DMS114 treated with DMSO at 0.1 percent for 48 hours (cell line): Measurements from ENCODE around the gene CERS6.
"Not testable (repeated sequence)": the region's sequence is repeated elsewhere in the genome, so short reads cannot be mapped to it uniquely, and the experiment has no call there.

Experiments used
- DNase-seq: peaks from one replicate; lab custom pipeline; 2025; ENCODE audit not compliant: unreplicated experiment; lab: John Stamatoyannopoulos, UW

The CERS6 gene

GRCh38 chr2:168496906-168497305 is 40.8 kb downstream of the CERS6 start:
- no peak for DNase-seq

- no peak for DNase-seq
Measured at GRCh38 chr2:168499500-168499899, 43.4 kb downstream of the CERS6 start.

DNA sequence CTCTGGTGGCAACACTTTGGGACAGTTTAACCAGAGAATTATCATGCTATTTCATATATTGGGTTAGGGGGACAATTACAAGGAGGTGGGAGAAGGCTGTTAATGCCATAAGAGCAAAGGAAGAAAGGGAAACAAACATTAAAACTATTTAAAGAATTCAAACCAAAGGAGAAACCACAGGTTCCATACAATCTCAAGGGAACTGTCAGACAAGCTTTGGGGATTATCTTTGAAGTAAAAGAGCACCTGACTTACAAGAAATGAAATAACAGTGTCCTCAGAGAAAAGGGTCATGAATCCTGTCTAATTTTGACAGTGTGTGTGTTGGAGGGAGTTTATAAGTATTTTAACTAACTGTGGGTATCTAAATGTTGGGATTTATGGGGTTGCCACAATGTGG is 44.4 kb downstream of the CERS6 start:
- DNase-seq, result no peak

GRCh38 chr2:168501466-168502065 is 45.5 kb downstream of the CERS6 start:
- DNase-seq, result no peak

DNA sequence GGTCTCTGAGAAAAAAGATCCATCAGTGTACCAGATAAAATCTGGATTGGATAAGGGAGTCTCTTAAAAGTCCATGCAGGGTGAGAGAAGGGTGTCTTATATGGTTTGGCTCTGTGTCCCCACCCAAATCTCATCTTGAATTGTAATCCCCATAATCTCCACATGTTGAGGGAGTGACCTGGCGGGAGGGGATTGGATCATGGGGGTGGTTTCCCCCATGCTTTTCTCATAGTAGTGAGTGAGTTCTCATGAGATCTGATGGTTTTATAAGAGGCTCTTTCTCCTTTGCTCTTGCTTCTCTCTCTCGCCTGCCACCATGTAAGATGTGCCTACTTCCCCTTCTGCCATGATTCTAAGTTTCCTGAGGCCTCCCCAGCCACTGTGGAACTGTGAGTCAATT is 46.8 kb downstream of the CERS6 start:
- not testable (repeated sequence) for DNase-seq

DNA sequence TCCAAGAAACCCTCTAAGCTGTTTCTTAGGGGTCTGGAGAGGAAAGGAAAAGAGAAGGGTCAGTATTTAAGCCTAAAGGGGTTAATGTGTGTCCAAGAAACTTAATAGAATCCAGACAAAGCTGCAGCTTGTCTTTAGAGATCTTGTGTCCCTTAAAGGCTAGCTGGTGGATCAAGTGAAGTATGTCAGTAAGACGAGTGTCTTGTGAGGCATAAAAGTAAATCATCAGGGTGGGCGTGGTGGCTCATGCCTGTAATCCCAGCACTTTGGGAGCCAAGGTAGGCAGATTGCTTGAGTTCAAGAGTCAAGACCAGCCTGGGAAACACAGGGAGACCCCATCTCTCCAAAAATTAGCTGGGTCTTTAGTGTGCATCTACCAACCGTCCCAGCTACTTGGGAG is 47.8 kb downstream of the CERS6 start:
- DNase-seq, result no peak

DNA sequence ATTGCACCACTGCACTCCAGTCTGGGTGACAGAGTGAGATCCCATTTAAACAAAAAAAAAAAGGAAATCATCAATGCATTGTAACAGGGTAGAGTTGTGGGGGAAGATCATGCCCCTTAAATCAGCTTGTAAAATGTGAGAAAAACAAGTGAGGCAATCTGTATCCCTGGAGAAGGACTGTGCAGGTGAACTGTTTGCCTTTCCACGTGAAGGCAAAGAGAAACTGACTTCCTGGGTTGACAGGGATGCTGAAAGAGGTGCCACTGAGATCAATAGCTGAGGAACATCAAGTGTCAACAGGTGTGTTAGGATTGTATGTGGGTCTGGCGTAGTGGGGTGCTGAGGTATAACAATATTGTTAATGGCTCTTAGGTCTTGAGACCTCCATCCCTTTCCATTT is 48.3 kb downstream of the CERS6 start:
- no peak for DNase-seq

- DNase-seq, result no peak
Measured at GRCh38 chr2:168510125-168510756, 54.2 kb downstream of the CERS6 start.

DNA sequence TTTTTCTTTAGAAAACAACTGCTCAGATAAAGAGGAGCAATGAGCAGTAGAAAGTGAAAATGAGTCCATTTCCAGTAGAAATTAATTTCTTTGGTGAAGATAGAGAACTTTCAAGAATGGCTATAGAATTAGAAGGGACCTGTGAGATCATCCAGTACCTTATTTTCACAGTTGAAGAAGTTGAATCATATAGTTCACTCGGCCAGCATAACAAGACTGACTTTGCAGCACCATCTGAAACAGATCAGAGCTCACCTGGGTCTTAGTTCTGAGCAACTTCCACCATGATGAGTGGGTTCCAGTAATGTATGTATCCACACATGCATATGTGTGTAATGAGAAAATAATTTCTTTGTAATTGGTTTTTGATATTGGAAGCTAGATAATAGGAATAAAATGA is 58.6 kb downstream of the CERS6 start:
- no peak for DNase-seq

- no peak for DNase-seq
Measured at GRCh38 chr2:168515502-168515901, 59.4 kb downstream of the CERS6 start.

- DNase-seq, result no peak
Measured at GRCh38 chr2:168517816-168518215, 61.7 kb downstream of the CERS6 start.

- no peak for DNase-seq
Measured at GRCh38 chr2:168518555-168519066, 62.5 kb downstream of the CERS6 start.

DNA sequence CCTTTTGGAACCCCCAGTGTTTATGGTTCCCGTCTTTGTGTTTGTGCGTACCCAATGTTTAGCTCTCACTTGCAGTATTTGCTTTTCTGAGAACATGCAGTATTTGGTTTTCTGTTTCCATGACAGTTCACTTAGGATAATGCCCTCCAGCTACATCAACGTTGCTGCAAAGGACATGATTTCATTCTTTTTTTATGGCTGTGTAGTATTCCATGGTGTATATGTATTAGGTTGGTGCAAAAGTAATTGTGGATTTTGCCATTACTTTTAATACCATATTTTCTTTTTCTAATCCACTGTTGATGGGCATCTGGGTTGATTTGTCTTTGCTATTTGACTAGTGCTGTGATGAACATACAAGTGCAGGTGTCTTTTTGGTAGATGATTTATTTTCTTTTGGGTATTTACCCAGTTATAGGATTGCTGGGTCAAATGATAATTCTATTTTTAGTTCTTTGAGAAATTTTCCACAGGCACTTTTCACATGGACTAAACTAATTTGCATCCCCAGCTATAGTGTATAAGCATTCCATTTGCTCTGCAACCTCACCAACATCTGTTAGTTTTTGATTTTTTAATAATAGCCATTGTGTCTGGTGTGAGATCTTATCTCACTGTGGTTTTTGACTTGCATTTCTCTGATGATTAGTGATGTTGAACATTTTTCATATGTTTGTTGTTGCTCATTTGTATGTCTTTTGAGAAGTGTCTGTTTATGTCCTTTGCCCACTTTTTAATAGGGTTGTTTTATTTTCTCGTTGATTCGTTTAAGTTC is 63.6 kb downstream of the CERS6 start:
- no peak for DNase-seq

DNA sequence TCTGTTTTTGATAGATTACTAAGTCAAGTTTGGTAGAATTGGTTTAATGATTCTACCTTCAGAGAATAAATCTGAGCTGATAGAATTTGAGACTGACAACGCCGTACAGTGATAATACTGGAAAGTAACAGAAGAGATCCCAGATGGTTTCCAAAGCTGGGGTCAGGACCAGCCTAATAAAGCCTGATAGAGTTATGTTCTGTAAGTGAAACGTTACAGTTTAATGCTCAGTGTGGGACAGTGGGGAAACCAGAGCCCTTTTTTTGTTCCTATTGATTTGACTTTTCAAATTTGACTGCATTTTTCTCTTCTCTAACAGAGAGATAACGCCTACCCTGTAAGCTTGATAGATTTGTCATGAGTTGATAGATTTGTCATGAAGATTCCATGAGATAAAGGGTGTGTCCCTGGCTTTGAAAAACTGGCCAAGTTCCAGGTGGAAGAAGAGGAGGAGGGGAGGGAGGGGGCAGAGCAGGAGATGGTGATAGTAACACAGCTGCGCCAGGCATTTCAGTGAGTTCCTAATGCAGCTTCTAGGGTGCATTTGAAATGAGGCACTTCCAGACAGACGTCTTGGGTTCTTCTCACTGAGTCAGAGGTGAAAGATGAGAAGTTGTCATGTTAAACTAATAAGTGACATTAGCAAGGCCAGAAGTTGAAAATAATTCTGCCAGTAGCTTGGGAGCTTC is 65.1 kb downstream of the CERS6 start:
- no peak for DNase-seq

GRCh38 chr2:168522446-168522845 is 66.4 kb downstream of the CERS6 start:
- no peak for DNase-seq

- DNase-seq, result no peak
Measured at GRCh38 chr2:168524005-168524404, 67.9 kb downstream of the CERS6 start.

DNA sequence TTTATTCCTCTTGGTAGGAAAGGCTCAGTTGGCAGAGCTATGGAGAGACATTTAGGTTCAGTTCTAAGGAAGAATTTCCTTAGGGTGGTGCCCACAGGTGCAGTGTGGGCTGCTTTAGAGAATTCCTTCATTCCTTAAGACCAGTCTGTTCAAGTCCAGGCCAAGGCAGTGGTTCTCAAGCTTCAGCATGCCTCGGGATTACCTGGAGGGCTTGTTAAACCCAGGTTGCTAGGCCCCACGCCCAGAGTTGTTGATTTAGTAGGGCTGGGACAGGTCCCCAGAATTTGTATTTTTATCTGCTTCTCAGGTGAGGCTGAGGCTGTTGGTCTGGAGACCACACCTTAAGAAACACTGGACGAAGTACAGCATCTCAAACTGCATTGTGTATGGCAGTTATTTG is 68.9 kb downstream of the CERS6 start:
- DNase-seq, result no peak

DNA sequence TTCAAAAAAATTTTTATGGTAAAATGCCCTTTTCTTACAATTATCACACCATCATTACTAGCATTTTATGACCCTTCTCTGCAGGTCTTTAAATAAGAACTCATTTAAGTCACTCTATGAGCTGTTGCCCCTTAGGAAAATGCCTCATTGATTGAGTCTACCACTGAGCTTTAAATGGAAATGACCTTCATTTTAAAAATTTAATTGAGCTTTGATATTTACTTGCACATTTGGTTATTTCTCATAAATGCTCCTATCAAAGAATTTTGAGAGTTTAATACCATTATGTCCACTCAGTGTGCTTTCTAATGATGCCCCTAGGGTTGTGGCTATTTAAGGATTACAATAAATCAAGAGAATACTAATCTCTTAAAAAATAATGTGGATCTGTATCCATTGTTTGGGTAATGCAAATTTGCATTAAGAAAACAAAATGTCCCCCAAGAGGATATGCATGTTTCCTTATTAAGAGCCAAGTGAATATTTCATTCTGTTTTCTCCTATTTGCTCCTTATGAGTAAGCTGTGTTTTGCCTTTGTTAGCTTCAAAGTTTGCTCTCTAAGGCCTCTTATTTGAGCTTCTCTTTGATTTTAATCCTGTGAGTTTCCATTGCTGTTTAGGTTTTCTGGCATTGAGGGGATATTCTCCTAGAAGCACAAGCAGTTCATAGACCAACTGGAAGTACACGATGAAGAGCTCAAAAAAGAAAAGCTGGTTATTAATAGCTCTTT is 69.8 kb downstream of the CERS6 start:
- DNase-seq, result no peak

DNA sequence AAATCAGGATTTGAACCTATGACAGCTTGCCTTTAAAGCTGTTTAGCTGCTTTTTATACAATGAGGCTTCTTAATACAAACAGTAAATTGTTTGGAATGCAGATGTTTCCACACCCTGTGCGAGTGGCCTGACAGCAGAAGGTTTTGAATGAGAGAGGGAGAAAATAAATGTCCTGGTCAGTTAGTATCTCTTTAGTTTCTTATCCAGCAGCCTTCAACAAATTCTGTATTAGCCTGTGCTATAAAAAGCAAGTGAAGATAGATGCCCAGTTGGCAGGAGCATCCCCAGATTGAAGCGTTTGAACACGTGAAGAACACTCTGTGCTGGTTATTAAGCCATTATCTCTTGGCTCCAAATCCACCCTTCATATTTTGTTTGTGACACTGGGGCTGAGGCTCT is 70.6 kb downstream of the CERS6 start:
- DNase-seq, result no peak

DNA sequence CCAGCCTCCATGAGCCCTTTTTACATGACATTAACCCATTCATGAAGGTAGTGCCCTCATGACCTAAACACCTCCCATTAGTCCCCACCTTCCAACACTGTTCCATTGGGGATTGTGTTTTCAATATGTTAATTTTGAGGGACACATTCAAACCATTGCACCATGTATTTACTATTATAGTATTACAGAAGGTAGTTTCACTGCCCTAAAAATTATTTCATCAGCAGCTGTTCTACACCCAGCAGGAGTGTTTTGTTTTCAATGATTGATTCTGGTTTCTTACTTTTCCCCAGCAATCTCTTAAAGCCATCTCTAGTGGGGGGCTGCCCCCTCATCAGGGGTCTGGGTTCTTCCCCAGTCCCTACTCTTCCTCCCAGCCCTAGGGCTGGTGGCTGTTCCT is 71.9 kb downstream of the CERS6 start:
- no peak for DNase-seq

- DNase-seq, result no peak
Measured at GRCh38 chr2:168528469-168528868, 72.4 kb downstream of the CERS6 start.
